MM.1S (cell line): Measurements from ENCODE around the gene LRCH1.

Experiments
- DNase-seq: peaks from one replicate; pipeline ENCODE4 v3.0.0-alpha.2; 2015
- H2AFZ ChIP-seq: fragments of 300-600 bp; sonication (generic); 2 replicates; pipeline ENCODE4 v1.6.0; 2016; ENCODE audit warnings: antibody characterized with exemption, low read length
- H3F3A ChIP-seq: fragments of 300-600 bp; sonication (generic); 2 replicates; pipeline ENCODE4 v1.6.1; 2016; ENCODE audit warnings: mild to moderate bottlenecking, antibody characterized with exemption, low read length, moderate library complexity, mixed read lengths; ENCODE audit not compliant: insufficient read depth
- H3K27ac ChIP-seq: fragments of 300-600 bp; sonication (generic); 2 replicates; pipeline ENCODE4 v1.5.1; 2016; ENCODE audit warnings: mild to moderate bottlenecking, low read length
- H3K27me3 ChIP-seq: fragments of 300-600 bp; sonication (generic); replicated peaks from 2 replicates; pipeline ENCODE4 v1.6.0; 2016; ENCODE audit warnings: low read length; ENCODE audit not compliant: insufficient read depth
- H3K36me3 ChIP-seq: fragments of 300-600 bp; sonication (generic); replicated peaks from 2 replicates; pipeline ENCODE4 v1.6.1; 2016; ENCODE audit warnings: mild to moderate bottlenecking, low read length, mixed read lengths; ENCODE audit not compliant: insufficient read depth
- H3K4me1 ChIP-seq: fragments of 300-600 bp; sonication (generic); 2 replicates; pipeline ENCODE4 v1.6.1; 2016; ENCODE audit warnings: low read length, mixed read lengths
- H3K4me2 ChIP-seq: fragments of 300-600 bp; sonication (generic); 2 replicates; pipeline ENCODE4 v1.6.0; 2016; ENCODE audit warnings: low read depth, low read length
- H3K4me3 ChIP-seq: fragments of 300-600 bp; sonication (generic); 2 replicates; pipeline ENCODE4 v1.5.1; 2016; ENCODE audit warnings: low read length, mixed read lengths
- H3K79me2 ChIP-seq: fragments of 300-600 bp; sonication (generic); 2 replicates; pipeline ENCODE4 v1.6.1; 2016; ENCODE audit warnings: mixed run types, low read length, mixed read lengths
- H3K9ac ChIP-seq: fragments of 300-600 bp; sonication (generic); 2 replicates; pipeline ENCODE4 v1.6.1; 2016; ENCODE audit warnings: low read length, mixed read lengths
- H3K9me2 ChIP-seq: fragments of 300-600 bp; sonication (generic); replicated peaks from 2 replicates; pipeline ENCODE4 v1.6.1; 2016; ENCODE audit warnings: mild to moderate bottlenecking, low read length, mixed read lengths; ENCODE audit not compliant: insufficient read depth
- H3K9me3 ChIP-seq: fragments of 300-600 bp; sonication (generic); replicated peaks from 2 replicates; pipeline ENCODE4 v1.6.1; 2016; ENCODE audit warnings: mild to moderate bottlenecking, low read length, mixed read lengths; ENCODE audit not compliant: insufficient read depth
- H4K20me1 ChIP-seq: fragments of 300-600 bp; sonication (generic); 2 replicates; pipeline ENCODE4 v1.6.1; 2016; ENCODE audit warnings: mild to moderate bottlenecking, low read length, moderate library complexity, mixed read lengths; ENCODE audit not compliant: insufficient read depth
- EZH2 ChIP-seq: fragments of 300-600 bp; sonication (generic); optimal IDR thresholded peaks from 2 replicates; pipeline ENCODE3; 2017; ENCODE audit warnings: low read depth, mild to moderate bottlenecking, antibody characterized with exemption, low read length, mixed read lengths
- EZH2phosphoT487 ChIP-seq: fragments of 300-600 bp; sonication (generic); IDR thresholded peaks from 2 replicates; pipeline ENCODE4 v1.6.1; 2018; ENCODE audit warnings: antibody characterized with exemption, low read length
- TF ChIP-seq, protein P1 (sequence below): fragments of 300-600 bp; sonication (generic); IDR thresholded peaks from 2 replicates; pipeline ENCODE4 v1.5.1; 2016; ENCODE audit warnings: antibody characterized with exemption, low read length, mixed read lengths

Gene LRCH1

DNA sequence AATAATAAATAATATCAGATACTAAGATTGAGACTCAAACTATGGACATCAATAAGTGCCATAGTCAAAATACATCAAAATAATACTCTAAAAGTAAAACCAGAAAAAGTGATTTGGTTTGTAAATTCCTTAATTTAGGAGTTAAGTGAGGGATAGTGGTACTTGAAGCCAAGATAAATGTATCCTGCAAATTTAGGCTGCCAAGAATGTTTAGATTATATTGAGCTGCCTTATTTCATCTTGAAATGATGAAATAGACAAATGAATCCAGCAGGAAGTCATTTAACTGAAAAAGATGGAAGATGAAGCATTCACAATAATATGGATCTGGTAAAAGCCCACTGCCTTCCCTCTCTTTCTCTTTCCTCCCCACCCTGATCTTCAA, 112.3 kb downstream of the LRCH1 start:
- Histone ChIP-seq H3K27ac (peak overlapping the region; percentile 1; the same call in 1 of the 2 replicates), H3F3A (peaks cover 15% of the 10 kb centered on the region), H3K27me3 (no peaks in the 10 kb centered on the region), H3K9ac (no peak overlapping the region), H3K9me2 (no peaks in the 10 kb centered on the region), H3K9me3 (no peaks in the 10 kb centered on the region), H3K36me3 (no peaks in the 10 kb centered on the region), H3K4me2 (no peak overlapping the region), H3K4me1 (peaks cover 25% of the 10 kb centered on the region), H3K4me3 (no peak overlapping the region), H3K79me2 (peaks cover 8% of the 10 kb centered on the region; the same call in 1 of the 2 replicates), H2AFZ (no peak overlapping the region), H4K20me1 (no peaks in the 10 kb centered on the region)
- no peak for TF ChIP-seq EZH2
- TF ChIP-seq EZH2phosphoT487: no peak
- TF ChIP-seq, protein P1, sequence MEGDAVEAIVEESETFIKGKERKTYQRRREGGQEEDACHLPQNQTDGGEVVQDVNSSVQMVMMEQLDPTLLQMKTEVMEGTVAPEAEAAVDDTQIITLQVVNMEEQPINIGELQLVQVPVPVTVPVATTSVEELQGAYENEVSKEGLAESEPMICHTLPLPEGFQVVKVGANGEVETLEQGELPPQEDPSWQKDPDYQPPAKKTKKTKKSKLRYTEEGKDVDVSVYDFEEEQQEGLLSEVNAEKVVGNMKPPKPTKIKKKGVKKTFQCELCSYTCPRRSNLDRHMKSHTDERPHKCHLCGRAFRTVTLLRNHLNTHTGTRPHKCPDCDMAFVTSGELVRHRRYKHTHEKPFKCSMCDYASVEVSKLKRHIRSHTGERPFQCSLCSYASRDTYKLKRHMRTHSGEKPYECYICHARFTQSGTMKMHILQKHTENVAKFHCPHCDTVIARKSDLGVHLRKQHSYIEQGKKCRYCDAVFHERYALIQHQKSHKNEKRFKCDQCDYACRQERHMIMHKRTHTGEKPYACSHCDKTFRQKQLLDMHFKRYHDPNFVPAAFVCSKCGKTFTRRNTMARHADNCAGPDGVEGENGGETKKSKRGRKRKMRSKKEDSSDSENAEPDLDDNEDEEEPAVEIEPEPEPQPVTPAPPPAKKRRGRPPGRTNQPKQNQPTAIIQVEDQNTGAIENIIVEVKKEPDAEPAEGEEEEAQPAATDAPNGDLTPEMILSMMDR: no peak
- no peak for DNase-seq

- TF ChIP-seq EZH2phosphoT487 (no peak), EZH2 (no peak)
- TF ChIP-seq, protein P1: no peak
- no peak for DNase-seq
- Histone ChIP-seq H3K9me3 (no peaks in the 10 kb centered on the region), H3K36me3 (no peaks in the 10 kb centered on the region), H3K9ac (no peak overlapping the region), H4K20me1 (no peaks in the 10 kb centered on the region), H3K9me2 (no peaks in the 10 kb centered on the region), H3K4me2 (peak overlapping the region; percentile 36; the same call in 1 of the 2 replicates), H3K79me2 (peaks cover 8% of the 10 kb centered on the region; the same call in 1 of the 2 replicates), H3K27ac (peak overlapping the region; percentile 69; the same call in 1 of the 2 replicates), H3K27me3 (no peaks in the 10 kb centered on the region), H3K4me3 (no peak overlapping the region), H2AFZ (no peak overlapping the region), H3K4me1 (peaks cover 25% of the 10 kb centered on the region), H3F3A (peaks cover 15% of the 10 kb centered on the region)
These were observed 112.9 kb downstream of the LRCH1 start for GRCh38 chr13:46665633-46666482.

DNA sequence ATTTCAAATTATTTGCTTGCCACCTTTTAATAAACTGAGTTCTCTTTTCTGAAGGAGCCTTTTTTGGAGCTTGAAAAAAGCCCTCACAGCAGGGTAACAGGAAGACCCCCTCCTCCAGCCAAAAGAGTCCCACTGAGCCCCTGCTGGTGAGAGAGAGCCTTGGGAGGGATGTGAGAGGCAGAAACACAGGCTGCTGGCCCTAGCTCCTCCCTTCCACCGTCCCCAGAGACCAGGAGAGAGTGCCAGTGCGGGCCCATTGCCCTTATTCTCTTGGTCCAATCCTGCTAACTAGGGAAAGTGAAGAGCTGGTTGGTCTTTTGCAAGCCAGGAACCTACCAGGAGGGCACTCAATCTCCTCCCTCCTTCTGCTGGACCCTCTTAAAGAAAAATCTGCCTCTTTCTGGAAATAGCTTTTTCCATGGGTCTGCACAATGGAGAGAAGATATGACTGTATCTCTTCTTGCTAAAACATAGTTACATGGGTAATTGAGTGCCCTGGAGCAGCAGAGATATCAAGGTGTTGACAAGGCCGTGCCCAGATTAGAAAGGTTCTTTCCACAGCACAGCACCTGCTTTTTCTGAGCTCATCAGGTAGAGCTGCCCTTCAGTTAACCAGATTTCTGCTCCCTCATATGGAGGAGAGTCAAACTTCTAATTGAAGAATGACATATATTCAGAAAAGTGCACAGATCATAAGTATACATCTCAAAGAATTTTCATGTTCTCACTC, 113.9 kb downstream of the LRCH1 start:
- Histone ChIP-seq H3K9ac (0 out of 2 replicates have a peak overlapping the region, but pooled peaks have one; percentile 0), H3K9me3 (no peaks in the 10 kb centered on the region), H3K9me2 (no peaks in the 10 kb centered on the region), H3K4me3 (no peak overlapping the region), H3K4me1 (peaks cover 25% of the 10 kb centered on the region), H4K20me1 (no peaks in the 10 kb centered on the region), H3K27ac (peak overlapping the region; percentile 69), H3K79me2 (peaks cover 8% of the 10 kb centered on the region; the same call in 1 of the 2 replicates), H3K4me2 (peak overlapping the region; percentile 36), H3K36me3 (no peaks in the 10 kb centered on the region), H3K27me3 (no peaks in the 10 kb centered on the region), H2AFZ (peak overlapping the region; percentile 55), H3F3A (peaks cover 15% of the 10 kb centered on the region)
- peak; percentile 69 for DNase-seq
- no peak for TF ChIP-seq EZH2phosphoT487
- TF ChIP-seq, protein P1: no peak
- TF ChIP-seq EZH2: no peak
